Mesodermal cell (in vitro differentiated cells): ENCODE results near the gene HYAL2.

ENCODE experiments used
- H3K27ac ChIP-seq: 2 replicates; pipeline ENCODE4 v1.7.0; 2013; ENCODE audit warnings: mild to moderate bottlenecking, low read depth, low read length, moderate library complexity; ENCODE audit not compliant: severe bottlenecking
- H3K36me3 ChIP-seq: 2 replicates; pipeline ENCODE4 v1.7.1; 2013; ENCODE audit warnings: mild to moderate bottlenecking, low read length, moderate library complexity; ENCODE audit not compliant: control insufficient read depth, insufficient read depth
- H3K4me1 ChIP-seq: one replicate; pipeline ENCODE4 v1.7.1; 2013; ENCODE audit warnings: mild to moderate bottlenecking, low read length; ENCODE audit not compliant: insufficient read depth, control insufficient read depth, poor library complexity, severe bottlenecking
- H3K4me3 ChIP-seq: 2 replicates; pipeline ENCODE4 v1.7.0; 2013; ENCODE audit warnings: low read length, control low read depth, mild to moderate bottlenecking; ENCODE audit not compliant: insufficient read depth, poor library complexity, severe bottlenecking; ENCODE audit errors: extremely low read depth
- H3K9me3 ChIP-seq: 2 replicates; pipeline ENCODE4 v1.7.1; 2013; ENCODE audit warnings: mild to moderate bottlenecking, low read length, moderate library complexity; ENCODE audit not compliant: control insufficient read depth
- WGBS, 2 experiments: methylation state at CpG; one replicate each; pipeline ENCODE4 v1.1.5; 2013; ENCODE audit warnings: missing lambda C conversion rate in 2 of 2; ENCODE audit not compliant: insufficient coverage in 2 of 2; 5-methylcytosine and 5-hydroxymethylcytosine counted together

Gene HYAL2

DNA sequence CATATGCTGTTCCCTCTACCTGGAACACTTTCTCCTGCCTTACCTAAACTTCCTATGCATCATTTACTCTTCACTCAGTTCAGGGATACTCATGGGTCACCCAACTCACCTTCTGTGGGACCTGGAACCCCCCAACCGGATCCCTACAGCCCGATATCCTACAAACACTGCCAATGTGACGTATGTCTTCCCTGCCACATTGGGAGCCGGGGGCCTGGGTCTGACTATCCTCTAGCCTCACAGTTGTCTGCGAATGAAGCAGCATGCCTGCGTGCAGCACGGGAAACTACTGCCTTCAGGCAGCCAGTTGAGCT, 27.6 kb upstream of the HYAL2 start:
- H3K9me3 ChIP-seq: no peaks in the 10 kb centered on the region
- 57 to 59% methylated on average over 7 of the region's 7 CpGs for WGBS, 2 experiments
- peaks cover 35% of the 10 kb centered on the region for H3K36me3 ChIP-seq
- peak overlapping the region; percentile 71 for H3K4me3 ChIP-seq
- peaks cover 3% of the 10 kb centered on the region for H3K4me1 ChIP-seq
- H3K27ac ChIP-seq: no peak overlapping the region

DNA sequence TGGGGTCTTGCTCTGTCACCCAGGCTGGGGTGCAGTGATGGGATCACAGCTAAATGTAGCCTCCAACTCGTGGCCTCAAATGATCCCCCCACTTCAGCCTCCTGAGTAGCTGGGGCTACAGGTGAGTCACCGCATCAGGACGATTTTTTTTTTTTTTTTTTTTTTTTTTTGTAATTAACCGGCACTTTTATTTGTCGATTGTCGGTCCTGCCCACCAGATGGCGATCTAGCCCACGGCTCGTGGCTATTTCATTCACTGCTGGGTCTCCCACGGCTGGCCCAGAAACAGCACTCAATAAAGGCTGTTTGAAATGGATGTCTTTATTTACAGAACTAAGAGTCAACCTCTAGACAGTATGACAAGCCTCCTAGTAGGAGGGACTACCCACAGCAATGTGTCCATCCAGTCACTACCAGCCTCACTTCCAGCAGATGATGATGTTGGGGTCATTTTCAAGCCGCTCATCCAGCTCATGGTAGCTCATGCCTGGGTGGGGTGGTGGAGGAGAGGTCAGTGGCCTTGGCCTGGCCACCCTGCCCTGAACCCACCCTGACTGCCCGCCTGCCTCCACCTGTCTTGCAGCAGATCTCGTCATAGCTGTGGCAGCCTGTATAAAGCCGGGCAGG, 24.8 kb upstream of the HYAL2 start:
- Histone ChIP-seq H3K36me3 (peaks cover 13% of the 10 kb centered on the region), H3K9me3 (no peaks in the 10 kb centered on the region), H3K4me3 (no peak overlapping the region), H3K4me1 (peaks cover 6% of the 10 kb centered on the region), H3K27ac (no peak overlapping the region)
- 68 to 88% methylated on average over 4 to 5 of the region's 14 CpGs for WGBS, 2 experiments

DNA sequence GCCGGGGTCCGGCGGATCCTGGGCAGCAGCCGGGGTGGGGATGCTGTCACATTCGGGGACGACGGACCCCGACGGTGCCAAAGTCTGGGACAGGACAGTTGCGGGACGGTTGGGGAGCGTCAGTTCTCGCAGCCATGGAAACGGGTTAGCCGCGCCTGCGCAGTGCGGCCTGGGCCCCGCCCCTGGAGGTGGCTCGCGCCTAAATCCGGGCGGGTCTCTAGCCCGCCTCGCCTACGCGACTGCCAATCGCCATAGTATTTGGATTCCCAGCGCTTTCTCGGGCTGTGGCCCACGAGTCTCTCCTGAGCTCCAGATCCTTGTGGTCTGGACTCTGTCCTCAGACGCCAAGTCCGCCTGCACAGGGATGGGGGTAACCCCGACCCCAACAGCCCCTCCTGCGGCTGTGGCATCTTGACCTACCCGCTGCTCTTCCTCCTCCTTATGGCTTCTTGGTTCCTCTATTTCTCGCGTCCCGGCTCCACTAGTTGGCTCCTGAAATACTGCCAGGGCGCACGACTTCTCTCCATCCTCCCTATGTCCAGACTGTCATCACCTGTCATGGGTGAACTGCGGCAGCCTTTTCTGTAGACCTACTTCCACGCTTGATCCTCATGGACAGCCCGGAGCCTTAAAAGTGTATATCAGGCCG, 23.2 kb upstream of the HYAL2 start, which contains the start of gene ZMYND10:
ZMYND10 (minus strand) TSS at position 147 of the 649 bp plus-strand sequence. CDS start 153 bp downstream, outside the sequence.
- H3K36me3 ChIP-seq: peaks cover 13% of the 10 kb centered on the region
- peaks cover 6% of the 10 kb centered on the region for H3K4me1 ChIP-seq
- peak within 1 kb of the TSS; percentile 31 for H3K4me3 ChIP-seq
- no peaks in the 10 kb centered on the region for H3K9me3 ChIP-seq
- no peak within 1 kb of the TSS for H3K27ac ChIP-seq
- 13 to 14% methylated on average over 44 to 45 of the region's 45 CpGs for WGBS, 2 experiments

DNA sequence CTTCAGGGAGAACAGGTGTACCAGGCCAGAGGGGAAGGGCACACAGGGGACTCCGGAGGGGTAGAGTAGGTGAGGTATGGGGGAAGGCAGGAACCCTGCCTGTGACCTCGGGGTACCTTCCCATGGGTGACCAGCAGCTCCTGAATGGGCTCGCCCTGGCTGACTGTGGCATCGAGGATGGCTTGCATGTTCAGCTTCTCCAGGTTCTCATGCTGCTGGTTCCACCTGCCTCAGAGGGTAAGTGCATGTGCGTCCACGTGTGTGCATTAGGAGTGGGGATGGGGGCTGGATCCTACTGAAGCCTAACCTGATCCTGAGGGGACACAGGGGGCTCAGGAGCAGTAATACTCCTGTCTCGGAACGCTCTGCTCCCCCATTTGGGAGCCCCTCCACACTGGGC, 22.5 kb upstream of the HYAL2 start:
- Histone ChIP-seq H3K4me3 (peak overlapping the region; percentile 31), H3K36me3 (peaks cover 13% of the 10 kb centered on the region), H3K27ac (no peak overlapping the region), H3K9me3 (no peaks in the 10 kb centered on the region), H3K4me1 (peaks cover 6% of the 10 kb centered on the region)
- WGBS, 2 experiments: 57 to 76% methylated on average over 8 of the region's 8 CpGs

DNA sequence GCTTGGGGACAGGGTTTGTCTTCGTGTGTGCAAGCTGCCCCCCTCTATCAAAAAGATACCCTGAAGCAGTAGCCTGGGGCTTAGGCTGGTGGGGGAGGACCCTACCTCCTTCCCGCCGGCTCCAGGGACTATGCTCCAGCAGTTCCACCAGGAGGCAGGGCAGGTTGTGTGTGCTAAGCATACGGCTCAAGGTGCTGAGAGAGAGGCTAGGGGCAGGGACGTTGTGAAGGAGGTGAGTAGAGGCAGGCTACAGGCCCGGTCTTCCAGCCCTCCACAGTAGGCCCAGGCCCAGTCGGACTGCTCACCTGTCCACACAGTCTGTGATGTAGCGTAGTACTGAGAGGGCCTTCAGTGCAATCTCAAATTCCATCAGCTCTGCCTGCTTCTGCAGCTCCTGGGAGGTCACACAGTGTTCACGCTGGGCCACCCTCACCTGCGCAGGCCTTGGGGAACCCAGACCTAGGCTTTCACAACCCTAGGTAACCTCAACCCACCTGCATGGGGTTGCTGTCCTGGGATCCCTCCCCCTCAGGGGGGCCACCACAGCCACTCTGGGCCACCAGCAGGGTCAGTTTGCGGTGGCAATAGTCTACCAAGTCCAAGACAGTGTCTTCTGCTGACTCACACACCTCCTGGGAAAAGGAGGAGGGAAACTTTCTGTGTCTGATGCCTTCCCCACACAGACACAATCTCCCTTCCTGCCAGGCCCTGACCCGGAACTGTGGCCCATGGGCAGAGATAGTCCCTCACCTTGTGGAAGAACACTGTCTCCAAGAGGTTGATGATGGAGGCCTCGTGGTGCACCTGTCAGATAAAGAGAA, 20.5 kb upstream of the HYAL2 start:
- Histone ChIP-seq H3K4me1 (peaks cover 6% of the 10 kb centered on the region), H3K27ac (no peak overlapping the region), H3K9me3 (no peaks in the 10 kb centered on the region), H3K4me3 (no peak overlapping the region), H3K36me3 (peaks cover 3% of the 10 kb centered on the region)
- WGBS, 2 experiments: 69 to 85% methylated on average over 8 to 10 of the region's 13 CpGs

DNA sequence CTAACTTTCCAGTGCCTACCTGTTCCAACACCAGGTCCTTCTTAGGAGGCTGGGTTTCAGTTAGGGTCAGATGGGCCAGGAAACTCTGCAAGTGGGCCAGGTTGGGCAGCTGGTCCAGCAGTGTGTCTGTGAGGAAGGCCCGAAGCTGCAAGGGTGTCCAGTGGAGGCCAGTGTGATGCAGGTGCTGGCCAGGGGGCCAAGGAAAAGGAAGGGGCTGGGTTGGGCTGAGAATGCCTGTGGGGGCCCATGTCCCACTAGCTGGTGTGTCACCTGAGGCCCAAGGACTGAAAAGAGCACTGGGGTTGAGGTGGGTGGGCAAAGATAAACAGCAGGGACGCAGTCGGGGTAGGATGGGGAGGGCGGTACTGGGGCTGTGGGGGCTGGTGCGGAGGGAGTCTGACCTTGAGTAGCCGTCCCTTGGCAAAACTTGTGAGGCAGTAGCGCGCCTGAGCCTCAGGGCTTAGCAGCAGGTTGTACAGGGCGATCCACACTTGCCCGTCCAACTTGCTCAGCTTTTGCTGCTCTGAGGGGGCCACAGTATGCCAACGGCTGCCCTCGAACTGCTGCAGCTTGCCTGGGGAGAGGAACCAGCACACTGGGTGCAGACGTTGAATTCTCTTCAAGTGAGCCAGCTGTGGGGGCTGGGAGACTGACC, 19.6 kb upstream of the HYAL2 start:
- Histone ChIP-seq H3K36me3 (no peaks in the 10 kb centered on the region), H3K27ac (no peak overlapping the region), H3K4me3 (no peak overlapping the region), H3K9me3 (no peaks in the 10 kb centered on the region), H3K4me1 (peaks cover 6% of the 10 kb centered on the region)
- WGBS, 2 experiments: 90 to 92% methylated on average over 12 to 13 of the region's 13 CpGs

DNA sequence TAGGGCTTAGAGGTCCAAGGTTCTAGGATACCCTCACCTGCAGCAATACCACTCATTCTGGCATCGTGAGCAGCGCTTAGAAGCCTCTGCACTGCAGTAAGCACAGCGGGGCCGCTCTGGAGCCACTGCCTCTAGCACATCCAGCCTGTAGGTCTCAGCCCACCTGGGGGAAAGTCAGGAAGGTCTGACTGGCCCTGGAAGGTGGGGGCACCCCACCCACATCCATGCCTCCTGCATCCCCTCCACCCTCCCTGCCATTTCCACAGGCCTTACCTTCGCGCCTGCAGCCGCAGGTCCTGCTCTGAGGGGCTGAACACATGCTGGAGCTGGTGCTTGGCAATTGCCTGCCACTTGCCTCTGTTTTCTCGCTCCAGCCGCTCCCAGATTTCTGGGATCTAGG, 19.0 kb upstream of the HYAL2 start:
- no peaks in the 10 kb centered on the region for H3K36me3 ChIP-seq

DNA sequence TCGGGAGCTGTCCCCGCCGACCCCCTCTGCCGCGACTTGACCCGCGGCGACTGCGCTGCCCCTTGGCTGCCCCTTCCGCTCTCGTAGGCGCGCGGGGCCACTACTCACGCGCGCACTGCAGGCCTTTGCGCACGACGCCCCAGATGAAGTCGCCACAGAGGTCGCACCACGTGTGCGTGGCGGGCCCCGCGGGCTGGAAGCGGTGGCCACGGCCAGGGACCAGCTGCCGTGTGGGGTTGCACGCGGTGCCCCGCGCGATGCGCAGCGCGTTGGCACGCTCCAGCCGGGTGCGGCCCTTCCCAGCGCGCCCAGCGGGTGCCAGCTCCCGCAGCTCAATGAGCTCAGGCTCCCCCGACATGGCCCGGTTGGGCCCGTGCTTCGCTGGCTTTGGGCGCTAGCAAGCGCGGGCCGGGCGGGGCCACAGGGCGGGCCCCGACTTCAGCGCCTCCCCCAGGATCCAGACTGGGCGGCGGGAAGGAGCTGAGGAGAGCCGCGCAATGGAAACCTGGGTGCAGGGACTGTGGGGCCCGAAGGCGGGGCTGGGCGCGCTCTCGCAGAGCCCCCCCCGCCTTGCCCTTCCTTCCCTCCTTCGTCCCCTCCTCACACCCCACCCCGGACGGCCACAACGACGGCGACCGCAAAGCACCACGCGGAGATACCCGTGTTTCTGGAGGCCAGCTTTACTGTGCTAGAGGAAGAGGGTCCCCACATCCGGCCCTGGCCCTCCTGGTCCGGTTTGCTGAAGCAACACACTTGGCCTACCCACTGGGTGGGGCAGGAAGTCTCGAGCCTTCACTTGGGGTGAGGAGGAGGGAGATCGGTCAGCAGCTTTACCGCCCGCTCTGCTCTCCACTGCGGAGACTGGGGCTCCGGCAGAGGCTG, 18.1 kb upstream of the HYAL2 start, which contains the start of gene RASSF1:
RASSF1 (minus strand) TSS at position 389 of the 882 bp plus-strand sequence; CDS start at position 358, 31 bp downstream.
- no peak within 1 kb of the TSS for H3K27ac ChIP-seq
- WGBS, 2 experiments: 16 to 21% methylated on average over 51 to 60 of the region's 85 CpGs
- H3K4me1 ChIP-seq: peaks cover 10% of the 10 kb centered on the region
- no peaks in the 10 kb centered on the region for H3K36me3 ChIP-seq
- no peaks in the 10 kb centered on the region for H3K9me3 ChIP-seq
- H3K4me3 ChIP-seq: no peak within 1 kb of the TSS

More for the DNA sequence above, 19.0 kb upstream of the HYAL2 start:
- H3K4me1 ChIP-seq: peaks cover 6% of the 10 kb centered on the region
- H3K4me3 ChIP-seq: no peak overlapping the region
- H3K9me3 ChIP-seq: no peaks in the 10 kb centered on the region
- 92 to 96% methylated on average over 4 to 8 of the region's 9 CpGs for WGBS, 2 experiments
- no peak overlapping the region for H3K27ac ChIP-seq

DNA sequence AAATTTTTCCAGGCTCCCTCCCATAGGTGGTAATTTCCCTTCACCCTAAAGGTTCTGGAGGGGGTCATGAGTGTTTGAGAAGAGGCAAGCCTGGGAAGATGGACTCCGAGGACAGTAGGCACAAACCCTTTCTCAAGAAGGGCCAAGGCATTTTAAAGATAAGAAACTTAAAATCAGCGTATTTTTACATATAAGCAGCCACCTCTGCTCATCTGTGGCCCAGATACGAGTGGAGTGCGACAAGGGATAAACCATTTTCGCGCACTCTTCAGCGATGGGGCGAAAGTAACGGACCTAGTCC, 17.6 kb upstream of the HYAL2 start:
- H3K4me3 ChIP-seq: no peak overlapping the region
- no peaks in the 10 kb centered on the region for H3K9me3 ChIP-seq
- 54% methylated on average over 8 to 9 of the region's 9 CpGs for WGBS, 2 experiments
- no peaks in the 10 kb centered on the region for H3K36me3 ChIP-seq
- peaks cover 12% of the 10 kb centered on the region for H3K4me1 ChIP-seq
- no peak overlapping the region for H3K27ac ChIP-seq
